GM23338 (cell line): ENCODE results near the gene PROX1. TPM values are rescaled to one million over a fixed set of nuclear protein-coding genes. Genes with fewer than 3 reads are reported as not detected.

Experiments
- ATAC-seq: fragments of 200-7000 bp; cut with Tn5 transposase; 3 replicates; pipeline ENCODE4 v1.9.1; 2020
- DNase-seq: peaks from one replicate; pipeline ENCODE4 v3.0.0-alpha.2; 2015; ENCODE audit warnings: low spot score
- H2AFZ ChIP-seq: fragments of 200-600 bp; sonication (generic); 2 replicates; pipeline ENCODE4 v1.8.0; 2016; ENCODE audit warnings: antibody characterized with exemption, mild to moderate bottlenecking, moderate library complexity
- H3F3A ChIP-seq: fragments of 200-600 bp; sonication (generic); replicated peaks from 2 replicates; pipeline ENCODE4 v1.8.0; 2017; ENCODE audit warnings: antibody characterized with exemption, mixed run types, low read depth
- H3K27ac ChIP-seq: fragments of 200-600 bp; sonication (generic); 2 replicates; pipeline ENCODE4 v1.6.1; 2016; ENCODE audit warnings: low read depth
- H3K27me3 ChIP-seq: fragments of 200-600 bp; sonication (generic); 2 replicates; pipeline ENCODE4 v1.8.0; 2016; ENCODE audit warnings: mild to moderate bottlenecking, mixed run types, moderate library complexity; ENCODE audit not compliant: insufficient read depth
- H3K36me3 ChIP-seq: fragments of 200-600 bp; sonication (generic); 2 replicates; pipeline ENCODE4 v1.8.0; 2016; ENCODE audit warnings: mild to moderate bottlenecking; ENCODE audit not compliant: insufficient read depth
- H3K4me1 ChIP-seq: fragments of 200-600 bp; sonication (generic); 2 replicates; pipeline ENCODE4 v1.8.0; 2016; ENCODE audit warnings: mild to moderate bottlenecking, moderate library complexity; ENCODE audit not compliant: insufficient read depth
- H3K4me2 ChIP-seq: fragments of 200-600 bp; sonication (generic); 2 replicates; pipeline ENCODE4 v1.7.1; 2017; ENCODE audit warnings: mixed run types
- H3K4me3 ChIP-seq: fragments of 200-600 bp; sonication (generic); 2 replicates; pipeline ENCODE4 v1.6.1; 2016; ENCODE audit warnings: mixed run types
- H3K79me2 ChIP-seq: fragments of 200-600 bp; sonication (generic); replicated peaks from 2 replicates; pipeline ENCODE4 v1.8.0; 2017; ENCODE audit warnings: mild to moderate bottlenecking; ENCODE audit not compliant: insufficient read depth
- H3K9me2 ChIP-seq: fragments of 200-600 bp; sonication (generic); 2 replicates; pipeline ENCODE4 v1.8.0; 2017; ENCODE audit not compliant: insufficient read depth
- H4K20me1 ChIP-seq: fragments of 200-600 bp; sonication (generic); replicated peaks from 2 replicates; pipeline ENCODE4 v1.8.0; 2017; ENCODE audit warnings: mild to moderate bottlenecking; ENCODE audit not compliant: insufficient read depth
- H3K27ac Mint-ChIP-seq: 2 replicates; pipeline ENCODE4 v1.8.0; 2020; ENCODE audit warnings: inconsistent platforms, mild to moderate bottlenecking, moderate library complexity, mixed read lengths
- H3K27me3 Mint-ChIP-seq: 3 replicates; pipeline ENCODE4 v1.8.0; 2022; ENCODE audit warnings: low read depth, mild to moderate bottlenecking, moderate library complexity, mixed read lengths, inconsistent platforms; ENCODE audit not compliant: insufficient read depth, poor library complexity
- H3K36me3 Mint-ChIP-seq: 3 replicates; pipeline ENCODE4 v1.8.0; 2021; ENCODE audit warnings: low read depth, mild to moderate bottlenecking, inconsistent platforms, moderate library complexity, mixed read lengths
- H3K4me1 Mint-ChIP-seq: 3 replicates; pipeline ENCODE4 v1.8.0; 2020; ENCODE audit warnings: mild to moderate bottlenecking, inconsistent platforms, mixed read lengths
- H3K4me3 Mint-ChIP-seq: 3 replicates; pipeline ENCODE4 v1.8.0; 2021; ENCODE audit warnings: moderate library complexity, mild to moderate bottlenecking, inconsistent platforms, mixed read lengths
- H3K9me3 Mint-ChIP-seq: 3 replicates; pipeline ENCODE4 v1.8.0; 2020; ENCODE audit warnings: moderate library complexity, mild to moderate bottlenecking, inconsistent platforms, mixed read lengths
- CREB1 ChIP-seq: fragments of 250-450 bp; sonication (Bioruptor Pico); IDR thresholded peaks from 2 replicates; pipeline ENCODE4 v1.5.0; 2020; ENCODE audit warnings: low read depth, mild to moderate bottlenecking, moderate library complexity
- CTCF ChIP-seq, 2 experiments: fragments of 200-600 bp in 1 of 2; sonication (generic) in 1 of 2; conservative IDR thresholded peaks; 2 replicates each; pipeline versions ENCODE4 v1.5.1 to v1.6.1; 2016 to 2017; ENCODE audit warnings: antibody characterized with exemption in 2 of 2, low read depth in 2 of 2, mild to moderate bottlenecking in 2 of 2, moderate library complexity in 1 of 2
- EZH2 ChIP-seq: fragments of 200-600 bp; sonication (generic); IDR thresholded peaks from one replicate; pipeline ENCODE4 v1.8.0; 2017; ENCODE audit warnings: antibody characterized with exemption, mild to moderate bottlenecking, low read depth; ENCODE audit not compliant: unreplicated experiment
- EZH2phosphoT487 ChIP-seq: fragments of 200-600 bp; sonication (generic); IDR thresholded peaks from one replicate; pipeline ENCODE4 v1.8.1; 2018; ENCODE audit warnings: antibody characterized with exemption; ENCODE audit not compliant: unreplicated experiment
- NANOG ChIP-seq: IDR thresholded peaks from 2 replicates; pipeline ENCODE4 v1.6.1; 2016; ENCODE audit warnings: antibody characterized with exemption, borderline replicate concordance
- POLR2AphosphoS5 ChIP-seq: IDR thresholded peaks from 2 replicates; pipeline ENCODE4 v1.6.1; 2016; ENCODE audit warnings: antibody characterized with exemption, low read depth
- REST ChIP-seq: IDR thresholded peaks from one replicate; pipeline ENCODE4 v1.6.1; 2018; ENCODE audit warnings: antibody characterized with exemption; ENCODE audit not compliant: unreplicated experiment
- ZNF331 ChIP-seq: fragments of 250-450 bp; sonication (Bioruptor Pico); IDR thresholded peaks from 2 replicates; pipeline ENCODE4 v1.5.0; 2020; ENCODE audit warnings: low read depth, mild to moderate bottlenecking, moderate library complexity
- polyA plus RNA-seq: library from polyadenylated mRNA; unstranded; fragments of >200 nt; fragmentation: Nextera tagmentation; extraction: Ambion mirVana; gene quantifications from 2 replicates; pipeline ENCODE4 v1.2.1, GENCODE V29; 2016
- total RNA-seq: library from RNA; depleted of rRNA; stranded (reverse); fragments of >200 nt; shearing (Covaris generic); gene quantifications from 2 replicates; pipeline ENCODE4 v1.2.3, GENCODE V29; 2014

Gene PROX1
- total and polyA plus RNA-seq, 2 experiments from 2014 or later: 0.49 to 0.66 TPM

GRCh38 chr1:213942061-213942460, 45.7 kb upstream of the PROX1 start (continued):
- no peak for TF ChIP-seq CREB1 (CRISPR knock-in tag)
- no peak for TF ChIP-seq EZH2
- TF ChIP-seq REST: no peak
- no peak for TF ChIP-seq POLR2AphosphoS5

- Histone ChIP-seq H3K36me3 (no peaks in the 10 kb centered on the region), H4K20me1 (no peaks in the 10 kb centered on the region), H3K79me2 (no peaks in the 10 kb centered on the region), H3K27ac (no peak overlapping the region), H3K9me2 (no peaks in the 10 kb centered on the region), H2AFZ (no peak overlapping the region), H3K27me3 (no peaks in the 10 kb centered on the region), H3K4me3 (peak overlapping the region; percentile 17; the same call in 1 of the 2 replicates), H3F3A (no peaks in the 10 kb centered on the region), H3K4me2 (peak overlapping the region; percentile 60), H3K4me1 (peaks cover 15% of the 10 kb centered on the region)
- H3K4me1 Mint-ChIP-seq: peaks cover 8% of the 10 kb centered on the region
- no peak overlapping the region for H3K4me3 Mint-ChIP-seq
- H3K27me3 Mint-ChIP-seq: peaks cover 2% of the 10 kb centered on the region
- H3K27ac Mint-ChIP-seq: no peak overlapping the region
- H3K36me3 Mint-ChIP-seq: no peaks in the 10 kb centered on the region
- ATAC-seq (no peak), DNase-seq (peak; percentile 43)
- no peaks in the 10 kb centered on the region for H3K9me3 Mint-ChIP-seq
- TF ChIP-seq CTCF (conservative IDR thresholded peaks at IDR 0.05; ENCODE audit: low read depth in 2 of 2) (no peak), ZNF331 (no peak), NANOG (peak; percentile 53; the same call in 1 of the 2 replicates), CREB1 (CRISPR knock-in tag) (no peak), EZH2phosphoT487 (no peak)
These were observed 40.5 kb upstream of the PROX1 start for GRCh38 chr1:213947200-213947801.

GRCh38 chr1:213951876-213952275, 35.9 kb upstream of the PROX1 start:
- Histone ChIP-seq H3K9me2 (no peaks in the 10 kb centered on the region), H3K27ac (no peak overlapping the region), H3K4me1 (peaks cover 9% of the 10 kb centered on the region), H3K79me2 (no peaks in the 10 kb centered on the region), H3K4me2 (no peak overlapping the region), H3K27me3 (no peaks in the 10 kb centered on the region), H3F3A (no peaks in the 10 kb centered on the region), H4K20me1 (no peaks in the 10 kb centered on the region), H3K4me3 (no peak overlapping the region), H3K36me3 (no peaks in the 10 kb centered on the region), H2AFZ (no peak overlapping the region)
- Mint-ChIP-seq H3K36me3 (no peaks in the 10 kb centered on the region), H3K9me3 (no peaks in the 10 kb centered on the region), H3K27ac (no peak overlapping the region), H3K4me3 (no peak overlapping the region), H3K27me3 (no peaks in the 10 kb centered on the region), H3K4me1 (peaks cover 8% of the 10 kb centered on the region)
- ATAC-seq (no peak), DNase-seq (no peak)
- TF ChIP-seq CREB1 (CRISPR knock-in tag) (no peak), CTCF (conservative IDR thresholded peaks at IDR 0.05; ENCODE audit: low read depth in 2 of 2) (no peak), ZNF331 (no peak), EZH2phosphoT487 (no peak), EZH2 (no peak), NANOG (no peak)
